Measurements from ENCODE around the gene NUAK1. TPM values are rescaled to one million over a fixed set of nuclear protein-coding genes. Genes with fewer than 3 reads are reported as not detected.

Gene NUAK1
- total and polyA plus RNA-seq, 2 donors (not counting 1 experiment from before 2014, with no cell fraction given), result 5.1 to 20.7 TPM

GRCh38 chr12:106074706-106075392 is 63.9 kb downstream of the NUAK1 start:
- no peak overlapping the region for H2AFZ ChIP-seq (ENCODE audit: low read length)
- DNase-seq (ENCODE audit: low read depth in 2 of 2), result peak; percentile 86 to 92
- H3K79me2 ChIP-seq (ENCODE audit: control insufficient read depth, insufficient read depth, low read length), result no peaks in the 10 kb centered on the region
- H3K4me2 ChIP-seq (ENCODE audit: extremely low read depth, insufficient read depth, low read length), result no peak overlapping the region
- no peak for TF ChIP-seq CTCF (conservative IDR thresholded peaks at IDR 0.05 in 1 of 2, IDR thresholded peaks at IDR 0.05 in 1 of 2; ENCODE audit: low read depth in 1 of 2, low read length in 2 of 2)
- TF ChIP-seq EZH2 (IDR thresholded peaks at IDR 0.05; ENCODE audit: low read length, missing control alignments), result no peak
- no peak overlapping the region for H3K9ac ChIP-seq (ENCODE audit: insufficient read depth, low read length)
- H3K4me1 ChIP-seq (ENCODE audit: control insufficient read depth, extremely low read depth, insufficient read depth, low read length), result peaks cover 22% of the 10 kb centered on the region
- H3K36me3 ChIP-seq (ENCODE audit: control insufficient read depth, insufficient read depth, low read length), result no peaks in the 10 kb centered on the region
- no peaks in the 10 kb centered on the region for H3K27me3 ChIP-seq (ENCODE audit: control insufficient read depth, insufficient read depth, low read length)
- no peak overlapping the region for H3K4me3 ChIP-seq (replicated peaks in 1 of 4; ENCODE audit: control extremely low read depth in 1 of 4, insufficient read depth in 1 of 4, low read depth in 3 of 4, low read length in 4 of 4)
- H3K9me3 ChIP-seq (ENCODE audit: control insufficient read depth, insufficient read depth, low read depth, low read length), result no peaks in the 10 kb centered on the region
- no peak overlapping the region for H3K27ac ChIP-seq (ENCODE audit: insufficient read depth, low read length)
- H4K20me1 ChIP-seq (ENCODE audit: control insufficient read depth, extremely low read depth, insufficient read depth, low read length), result no peaks in the 10 kb centered on the region

- H3K4me2 ChIP-seq (ENCODE audit: extremely low read depth, insufficient read depth, low read length), result no peak overlapping the region
Measured at GRCh38 chr12:106074361-106074705, 64.4 kb downstream of the NUAK1 start.

GRCh38 chr12:106073179-106073578 is 65.6 kb downstream of the NUAK1 start:
- no peak overlapping the region for H3K27ac ChIP-seq (ENCODE audit: insufficient read depth, low read length)
- H3K27me3 ChIP-seq (ENCODE audit: control insufficient read depth, insufficient read depth, low read length), result no peaks in the 10 kb centered on the region
- TF ChIP-seq EZH2 (IDR thresholded peaks at IDR 0.05; ENCODE audit: low read length, missing control alignments) (no peak), CTCF (conservative IDR thresholded peaks at IDR 0.05 in 1 of 2, IDR thresholded peaks at IDR 0.05 in 1 of 2; ENCODE audit: low read depth in 1 of 2, low read length in 2 of 2) (no peak)
- no peaks in the 10 kb centered on the region for H3K9me3 ChIP-seq (ENCODE audit: control insufficient read depth, insufficient read depth, low read depth, low read length)
- H3K4me2 ChIP-seq (ENCODE audit: extremely low read depth, insufficient read depth, low read length), result no peak overlapping the region
- no peaks in the 10 kb centered on the region for H3K79me2 ChIP-seq (ENCODE audit: control insufficient read depth, insufficient read depth, low read length)
- H2AFZ ChIP-seq (ENCODE audit: low read length), result no peak overlapping the region
- H3K9ac ChIP-seq (ENCODE audit: insufficient read depth, low read length), result no peak overlapping the region
- H3K36me3 ChIP-seq (ENCODE audit: control insufficient read depth, insufficient read depth, low read length), result no peaks in the 10 kb centered on the region
- no peaks in the 10 kb centered on the region for H4K20me1 ChIP-seq (ENCODE audit: control insufficient read depth, extremely low read depth, insufficient read depth, low read length)
- no peak for DNase-seq (ENCODE audit: low read depth in 2 of 2)
- H3K4me1 ChIP-seq (ENCODE audit: control insufficient read depth, extremely low read depth, insufficient read depth, low read length), result peaks cover 10% of the 10 kb centered on the region
- no peak overlapping the region for H3K4me3 ChIP-seq (replicated peaks in 1 of 4; ENCODE audit: control extremely low read depth in 1 of 4, insufficient read depth in 1 of 4, low read depth in 3 of 4, low read length in 4 of 4)

More at GRCh38 chr12:106074361-106074705, 64.4 kb downstream of the NUAK1 start:
- Histone ChIP-seq H3K4me1 (ENCODE audit: control insufficient read depth, extremely low read depth, insufficient read depth, low read length) (peaks cover 17% of the 10 kb centered on the region), H3K4me3 (replicated peaks in 1 of 4; ENCODE audit: control extremely low read depth in 1 of 4, insufficient read depth in 1 of 4, low read depth in 3 of 4, low read length in 4 of 4) (no peak overlapping the region), H3K27ac (ENCODE audit: insufficient read depth, low read length) (no peak overlapping the region), H4K20me1 (ENCODE audit: control insufficient read depth, extremely low read depth, insufficient read depth, low read length) (no peaks in the 10 kb centered on the region), H3K9ac (ENCODE audit: insufficient read depth, low read length) (no peak overlapping the region), H2AFZ (ENCODE audit: low read length) (no peak overlapping the region), H3K36me3 (ENCODE audit: control insufficient read depth, insufficient read depth, low read length) (no peaks in the 10 kb centered on the region), H3K79me2 (ENCODE audit: control insufficient read depth, insufficient read depth, low read length) (no peaks in the 10 kb centered on the region), H3K9me3 (ENCODE audit: control insufficient read depth, insufficient read depth, low read depth, low read length) (no peaks in the 10 kb centered on the region), H3K27me3 (ENCODE audit: control insufficient read depth, insufficient read depth, low read length) (no peaks in the 10 kb centered on the region)
- no peak for DNase-seq (ENCODE audit: low read depth in 2 of 2)
- TF ChIP-seq CTCF (conservative IDR thresholded peaks at IDR 0.05 in 1 of 2, IDR thresholded peaks at IDR 0.05 in 1 of 2; ENCODE audit: low read depth in 1 of 2, low read length in 2 of 2) (no peak), EZH2 (IDR thresholded peaks at IDR 0.05; ENCODE audit: low read length, missing control alignments) (no peak)
